ENCODE data around the gene HEATR5B. TPM values are rescaled to one million over a fixed set of nuclear protein-coding genes. Genes with fewer than 3 reads are reported as not detected.

The HEATR5B gene
- total and polyA plus RNA-seq, 9 of the 15 experiments (the other 6 are each of a cell fraction or from before 2014, with no cell fraction given) = 4.2 to 21.7 (median 12.2) TPM

DNA sequence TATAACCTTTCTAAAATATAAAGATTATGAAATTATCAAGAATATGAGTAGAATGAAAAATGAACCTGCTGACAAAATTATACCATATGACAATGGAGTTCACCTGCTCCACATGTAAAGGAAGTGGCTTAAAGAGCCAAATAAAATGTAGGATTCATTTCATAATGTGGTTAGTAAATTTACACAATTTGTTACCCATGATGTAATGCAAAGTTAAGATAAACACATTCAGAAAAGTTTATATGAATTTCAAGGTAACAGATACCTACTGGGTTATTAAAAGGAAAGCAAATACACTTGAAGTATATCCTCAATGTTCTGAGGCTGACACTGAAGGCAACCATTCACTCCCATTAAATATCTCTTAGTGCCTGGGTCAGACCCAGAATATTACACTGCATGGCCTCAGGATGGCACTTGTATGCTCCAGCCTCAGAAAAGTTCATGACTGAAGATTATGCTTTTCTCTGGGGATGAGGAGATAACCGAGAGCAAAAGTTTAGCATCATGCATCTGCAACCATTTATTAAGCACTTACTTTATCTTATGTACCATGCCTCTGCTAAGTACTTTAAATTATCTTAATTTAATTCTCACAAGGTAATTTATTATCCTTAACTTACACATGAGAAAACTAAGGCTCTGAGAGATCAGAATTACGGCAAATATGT, 124.0 kb downstream of the HEATR5B start:
- Histone ChIP-seq H3K4me3 (no peak overlapping the region), H3K27ac (ENCODE audit: extremely low read depth, low read depth, low read length) (no peak overlapping the region), H3K36me3 (ENCODE audit: control insufficient read depth, insufficient read depth, low read length) (peaks cover 19% of the 10 kb centered on the region), H3K9me3 (replicated peaks; ENCODE audit: control insufficient read depth, insufficient read depth, low read depth, low read length) (no peaks in the 10 kb centered on the region), H3K9me1 (ENCODE audit: control insufficient read depth, insufficient read depth, low read length) (no peaks in the 10 kb centered on the region), H2AFZ (ENCODE audit: low read depth, low read length) (no peak overlapping the region), H3K79me2 (ENCODE audit: control insufficient read depth, insufficient read depth, low read length) (peaks cover 89% of the 10 kb centered on the region), H3K4me1 (replicated peaks in 1 of 2; ENCODE audit: control insufficient read depth in 2 of 2, insufficient read depth in 2 of 2, low read length in 2 of 2) (peaks cover 3 to 7% of the 10 kb centered on the region in 2 experiments; a peak in 3 of 5 replicates), H4K20me1 (replicated peaks; ENCODE audit: control insufficient read depth, insufficient read depth, low read length) (no peaks in the 10 kb centered on the region), H3K27me3 (ENCODE audit: control insufficient read depth in 2 of 2, insufficient read depth in 2 of 2, low read length in 2 of 2) (no peaks in the 10 kb centered on the region), H3K4me2 (ENCODE audit: insufficient read depth, low read length) (no peak overlapping the region), H3K9ac (ENCODE audit: insufficient read depth in 1 of 2, low read depth in 2 of 2, low read length in 2 of 2) (no peak overlapping the region)
- intact Hi-C loops (cut with micrococcal nuclease) (no loop called here), in situ Hi-C loops (cut with MboI) (no loop called here)
- FAIRE-seq = no peak
- 67% methylated on average over 2 of the region's 2 CpGs for WGBS (ENCODE audit: insufficient coverage, low coverage, missing lambda C conversion rate)
- peak; percentile 69 for ATAC-seq
- BruUV-seq (replicated peaks) = no TSS peak
- DNase-seq (ENCODE audit: extremely low read depth in 1 of 4, low spot score in 3 of 4) = peak in 2 of 4 experiments; percentile 8 to 23
- TF ChIP-seq POU5F1 (IDR thresholded peaks at IDR 0.05; ENCODE audit: borderline replicate concordance, low read depth, low read length, partially characterized antibody) = no peak
- TF ChIP-seq, protein P1, sequence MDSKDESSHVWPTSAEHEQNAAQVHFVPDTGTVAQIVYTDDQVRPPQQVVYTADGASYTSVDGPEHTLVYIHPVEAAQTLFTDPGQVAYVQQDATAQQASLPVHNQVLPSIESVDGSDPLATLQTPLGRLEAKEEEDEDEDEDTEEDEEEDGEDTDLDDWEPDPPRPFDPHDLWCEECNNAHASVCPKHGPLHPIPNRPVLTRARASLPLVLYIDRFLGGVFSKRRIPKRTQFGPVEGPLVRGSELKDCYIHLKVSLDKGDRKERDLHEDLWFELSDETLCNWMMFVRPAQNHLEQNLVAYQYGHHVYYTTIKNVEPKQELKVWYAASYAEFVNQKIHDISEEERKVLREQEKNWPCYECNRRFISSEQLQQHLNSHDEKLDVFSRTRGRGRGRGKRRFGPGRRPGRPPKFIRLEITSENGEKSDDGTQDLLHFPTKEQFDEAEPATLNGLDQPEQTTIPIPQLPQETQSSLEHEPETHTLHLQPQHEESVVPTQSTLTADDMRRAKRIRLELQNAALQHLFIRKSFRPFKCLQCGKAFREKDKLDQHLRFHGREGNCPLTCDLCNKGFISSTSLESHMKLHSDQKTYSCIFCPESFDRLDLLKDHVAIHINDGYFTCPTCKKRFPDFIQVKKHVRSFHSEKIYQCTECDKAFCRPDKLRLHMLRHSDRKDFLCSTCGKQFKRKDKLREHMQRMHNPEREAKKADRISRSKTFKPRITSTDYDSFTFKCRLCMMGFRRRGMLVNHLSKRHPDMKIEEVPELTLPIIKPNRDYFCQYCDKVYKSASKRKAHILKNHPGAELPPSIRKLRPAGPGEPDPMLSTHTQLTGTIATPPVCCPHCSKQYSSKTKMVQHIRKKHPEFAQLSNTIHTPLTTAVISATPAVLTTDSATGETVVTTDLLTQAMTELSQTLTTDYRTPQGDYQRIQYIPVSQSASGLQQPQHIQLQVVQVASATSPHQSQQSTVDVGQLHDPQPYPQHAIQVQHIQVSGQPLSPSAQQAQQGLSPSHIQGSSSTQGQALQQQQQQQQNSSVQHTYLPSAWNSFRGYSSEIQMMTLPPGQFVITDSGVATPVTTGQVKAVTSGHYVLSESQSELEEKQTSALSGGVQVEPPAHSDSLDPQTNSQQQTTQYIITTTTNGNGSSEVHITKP (IDR thresholded peaks at IDR 0.05; ENCODE audit: partially characterized antibody) = no peak
- TF ChIP-seq JUND (IDR thresholded peaks at IDR 0.05; ENCODE audit: borderline replicate concordance, low read depth, low read length) = no peak
- TF ChIP-seq JUND (tag; IDR thresholded peaks at IDR 0.05; ENCODE audit: borderline replicate concordance, low read depth, low read length) = no peak
- TF ChIP-seq TRIM28 (IDR thresholded peaks at IDR 0.05) = no peak
- no peak for TF ChIP-seq ZNF277 (CRISPR knock-in tag; IDR thresholded peaks at IDR 0.05; ENCODE audit: borderline replicate concordance)
- no peak for TF ChIP-seq ETS1 (conservative IDR thresholded peaks at IDR 0.05; ENCODE audit: control insufficient read depth, low read depth, low read length)
- no peak for TF ChIP-seq SAFB2 (IDR thresholded peaks at IDR 0.05; ENCODE audit: borderline replicate concordance, low read depth, low read length, severe bottlenecking)
- TF ChIP-seq NR2F6 (CRISPR knock-in tag; IDR thresholded peaks at IDR 0.05) = no peak
- no peak for TF ChIP-seq CGGBP1 (CRISPR knock-in tag; IDR thresholded peaks at IDR 0.05)
- no peak for TF ChIP-seq IFI16 (CRISPR knock-in tag; IDR thresholded peaks at IDR 0.05)
- TF ChIP-seq KDM5B (IDR thresholded peaks at IDR 0.05; ENCODE audit: insufficient replicate concordance, low read depth, low read length) = no peak
- no peak for TF ChIP-seq MLX (CRISPR knock-in tag; conservative IDR thresholded peaks at IDR 0.05)
- TF ChIP-seq ZNF785 (CRISPR knock-in tag; IDR thresholded peaks at IDR 0.05) = no peak
- POLR2A ChIA-PET = no interaction called here
- CTCF ChIA-PET (ENCODE audit: low intra/inter-chr PET ratio) = no interaction called here
